Measurements from ENCODE around the gene CHSY1.
"Not testable (repeated sequence)": the region's sequence is repeated elsewhere in the genome, so short reads cannot be mapped to it uniquely, and the experiment has no call there.

CHSY1 gene, protein sequence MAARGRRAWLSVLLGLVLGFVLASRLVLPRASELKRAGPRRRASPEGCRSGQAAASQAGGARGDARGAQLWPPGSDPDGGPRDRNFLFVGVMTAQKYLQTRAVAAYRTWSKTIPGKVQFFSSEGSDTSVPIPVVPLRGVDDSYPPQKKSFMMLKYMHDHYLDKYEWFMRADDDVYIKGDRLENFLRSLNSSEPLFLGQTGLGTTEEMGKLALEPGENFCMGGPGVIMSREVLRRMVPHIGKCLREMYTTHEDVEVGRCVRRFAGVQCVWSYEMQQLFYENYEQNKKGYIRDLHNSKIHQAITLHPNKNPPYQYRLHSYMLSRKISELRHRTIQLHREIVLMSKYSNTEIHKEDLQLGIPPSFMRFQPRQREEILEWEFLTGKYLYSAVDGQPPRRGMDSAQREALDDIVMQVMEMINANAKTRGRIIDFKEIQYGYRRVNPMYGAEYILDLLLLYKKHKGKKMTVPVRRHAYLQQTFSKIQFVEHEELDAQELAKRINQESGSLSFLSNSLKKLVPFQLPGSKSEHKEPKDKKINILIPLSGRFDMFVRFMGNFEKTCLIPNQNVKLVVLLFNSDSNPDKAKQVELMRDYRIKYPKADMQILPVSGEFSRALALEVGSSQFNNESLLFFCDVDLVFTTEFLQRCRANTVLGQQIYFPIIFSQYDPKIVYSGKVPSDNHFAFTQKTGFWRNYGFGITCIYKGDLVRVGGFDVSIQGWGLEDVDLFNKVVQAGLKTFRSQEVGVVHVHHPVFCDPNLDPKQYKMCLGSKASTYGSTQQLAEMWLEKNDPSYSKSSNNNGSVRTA

DNA sequence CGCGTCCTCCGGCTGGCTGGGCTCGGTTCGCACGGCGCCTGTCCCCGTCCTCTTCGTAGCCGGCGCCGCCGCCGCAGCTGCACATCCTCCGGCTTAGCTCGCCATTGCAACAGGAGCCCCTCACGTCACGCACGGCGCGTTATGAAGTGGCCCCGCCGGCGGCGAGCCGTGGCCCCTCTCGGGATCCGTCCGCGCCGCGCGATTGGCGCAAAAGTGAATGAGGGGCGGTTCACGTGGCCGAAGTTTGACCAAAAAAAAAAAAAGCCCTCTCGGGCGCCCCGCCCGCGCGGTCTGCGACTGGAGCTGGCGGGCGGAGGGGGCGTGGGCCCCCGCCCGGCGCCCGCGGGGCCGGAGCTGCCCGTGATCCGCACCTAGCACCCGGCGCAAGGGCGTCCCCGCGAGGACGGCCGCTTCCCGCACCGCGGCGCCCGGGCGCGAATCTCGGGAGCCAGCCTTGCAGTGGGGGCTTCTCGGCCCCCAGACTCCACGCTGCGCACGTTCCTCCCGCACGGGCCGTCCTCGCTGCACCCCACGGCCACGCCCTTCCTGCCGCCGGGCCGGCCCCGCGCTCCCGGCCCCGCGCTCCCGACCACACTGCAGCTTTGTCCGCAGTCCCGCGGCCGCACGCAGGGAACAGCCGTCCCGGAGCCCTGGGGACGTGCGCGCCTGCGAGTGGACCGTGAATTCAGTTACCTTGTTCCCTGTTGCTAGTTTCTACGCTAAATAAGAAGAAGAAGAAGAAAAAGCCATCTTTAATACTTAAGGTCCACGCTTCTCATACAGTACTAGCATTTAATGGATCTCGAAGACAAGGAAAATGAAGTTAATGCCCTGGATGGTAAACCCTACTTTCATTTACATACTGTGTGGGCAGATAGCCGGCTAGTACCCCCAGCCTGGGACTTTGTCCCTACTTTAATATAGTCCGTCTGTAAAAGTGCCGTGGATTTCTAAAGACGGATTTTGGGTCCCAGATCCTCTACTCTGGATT lies at the start of gene CHSY1:
TSS of gene CHSY1 (minus strand) at position 219 of the 991 bp plus-strand sequence. CDS start 592 bp downstream, outside the sequence.
- peak; percentile 96 for DNase-seq

DNA sequence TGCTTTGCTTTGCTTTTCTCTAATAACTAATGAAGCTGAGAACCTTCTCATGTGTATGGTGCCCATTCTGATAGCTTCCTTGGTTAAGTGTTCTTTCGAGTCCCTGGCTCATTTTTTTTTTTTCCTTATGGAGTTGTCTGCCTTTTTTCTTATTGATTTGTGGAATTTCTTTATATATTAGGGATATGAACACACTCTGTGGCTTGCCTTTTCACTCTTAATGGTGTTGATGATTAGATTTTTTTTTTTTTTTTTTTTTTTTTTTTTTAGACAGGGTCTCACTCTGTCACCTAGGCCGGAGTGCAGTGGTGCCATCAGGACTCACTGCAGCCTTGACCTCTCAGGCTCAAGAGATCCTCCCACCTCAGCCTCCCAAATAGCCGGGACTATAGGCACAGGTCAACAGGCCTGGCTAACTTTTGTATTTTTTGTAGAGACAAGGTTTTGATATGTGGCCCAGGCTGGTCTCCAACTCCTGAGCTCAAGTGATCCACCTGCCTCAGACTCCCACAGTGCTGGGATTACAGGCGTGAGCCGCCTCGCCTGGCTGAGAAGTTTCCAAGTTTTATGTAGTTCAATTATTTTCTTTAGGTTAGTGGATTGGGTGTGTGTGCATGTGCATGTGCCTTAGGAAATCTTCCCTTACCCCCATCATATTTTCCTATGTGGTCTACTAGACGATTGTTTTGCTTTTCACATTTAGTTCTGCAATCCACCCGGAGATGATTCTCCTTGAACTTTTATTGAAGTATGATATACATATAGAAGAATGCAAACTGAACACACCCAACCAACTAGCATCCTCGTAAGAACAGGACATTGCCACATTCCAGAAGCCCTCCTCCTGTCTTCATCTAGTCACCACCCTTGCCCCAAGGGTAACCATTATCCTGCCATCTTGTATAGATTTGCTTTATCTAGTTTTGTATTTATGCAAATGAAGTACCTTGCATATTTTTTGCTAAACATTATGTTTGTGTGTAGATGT lies 44.9 kb upstream of the CHSY1 start:
- no peak for DNase-seq

DNA sequence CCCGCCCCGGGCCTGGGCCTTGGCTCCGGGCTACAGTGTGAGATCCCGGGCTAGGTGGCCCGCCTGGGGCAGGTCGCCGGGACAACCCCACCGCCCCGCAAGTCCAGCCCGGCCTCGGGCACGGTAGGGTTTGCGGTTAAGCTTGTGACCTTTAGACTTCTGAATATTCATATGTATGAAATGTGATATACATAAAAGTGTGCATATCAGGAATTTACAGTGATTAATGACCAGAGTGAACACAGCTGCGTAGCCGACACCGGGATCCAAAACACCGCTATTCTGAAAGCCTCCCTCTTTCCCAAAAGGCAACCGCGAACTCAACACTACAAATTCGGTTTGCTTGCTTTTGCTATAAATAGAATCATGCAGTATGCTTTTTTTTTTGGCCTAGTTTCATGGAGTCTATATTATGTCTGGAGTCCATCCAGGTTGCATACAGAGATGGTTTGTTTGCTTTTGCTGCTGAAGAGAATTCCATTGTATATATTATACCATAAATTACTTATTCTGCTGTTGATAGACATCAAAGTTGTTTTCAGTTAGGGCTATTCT lies 43.8 kb upstream of the CHSY1 start:
- DNase-seq = no peak

DNA sequence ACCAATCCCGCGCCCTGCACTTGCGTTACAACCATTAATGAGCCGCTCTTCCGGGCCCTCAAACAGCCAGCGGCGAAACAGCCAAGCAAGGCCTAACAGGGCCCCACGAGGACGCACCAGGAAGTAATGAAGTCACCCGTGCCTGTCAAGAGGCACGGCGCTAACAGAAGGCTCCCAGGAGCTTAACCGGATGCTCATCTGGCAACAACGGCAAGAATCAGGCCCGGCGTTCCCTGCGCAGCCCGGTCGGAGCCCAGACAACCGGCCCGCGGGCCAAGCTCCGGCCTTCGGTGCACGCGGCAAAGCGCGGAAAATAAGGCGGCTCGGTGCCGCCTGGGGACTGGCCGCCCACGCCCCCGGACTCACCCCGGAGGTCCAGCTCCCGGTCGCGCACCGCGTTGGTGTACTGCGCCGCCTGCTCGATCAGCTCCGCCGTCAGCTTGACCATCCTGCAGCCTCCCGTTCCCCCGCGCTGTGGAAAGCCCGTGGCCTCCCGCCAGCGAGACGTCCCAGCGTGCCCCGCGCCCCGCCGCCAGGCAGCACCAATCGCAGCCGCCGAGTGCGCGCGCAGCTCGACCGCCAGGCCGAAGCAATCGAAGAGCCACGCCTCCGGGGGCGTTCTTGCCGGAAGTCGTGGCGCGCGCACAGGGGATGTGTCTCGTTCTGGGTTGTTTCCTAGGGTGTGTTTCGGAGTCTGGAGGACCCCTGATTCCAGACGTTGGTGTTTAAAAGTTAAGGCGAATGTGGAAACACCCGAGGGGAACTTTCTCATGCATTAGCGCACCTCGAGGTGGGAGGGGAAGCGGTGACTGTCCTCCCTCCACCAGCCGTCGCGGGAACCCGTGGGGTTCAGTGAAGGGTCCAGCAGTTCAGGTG lies 43.1 kb upstream of the CHSY1 start, which contains the start of gene SNRPA1:
TSS of gene SNRPA1 (minus strand) at position 518 of the 876 bp plus-strand sequence. CDS start at position 448, 70 bp downstream.
- DNase-seq = peak; percentile 97

DNA sequence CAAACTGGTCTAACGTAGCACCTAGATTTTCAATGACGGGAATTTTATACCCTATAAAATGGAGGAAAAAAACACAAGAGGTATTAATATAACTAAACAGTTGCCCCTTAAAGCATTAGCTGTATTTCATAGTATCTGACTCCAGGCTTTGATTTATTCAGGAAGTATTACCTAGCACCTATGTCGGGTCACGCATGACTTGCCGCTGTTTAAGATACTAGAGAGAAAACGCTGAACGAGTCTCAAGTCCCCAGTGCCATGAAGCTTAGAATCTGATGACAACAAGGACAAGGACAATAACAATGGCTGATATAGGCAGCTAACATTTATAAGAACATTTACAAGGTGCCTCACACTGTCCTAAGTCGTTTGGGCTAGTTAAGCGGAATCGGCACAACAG lies 41.3 kb upstream of the CHSY1 start:
- no peak for DNase-seq

DNA sequence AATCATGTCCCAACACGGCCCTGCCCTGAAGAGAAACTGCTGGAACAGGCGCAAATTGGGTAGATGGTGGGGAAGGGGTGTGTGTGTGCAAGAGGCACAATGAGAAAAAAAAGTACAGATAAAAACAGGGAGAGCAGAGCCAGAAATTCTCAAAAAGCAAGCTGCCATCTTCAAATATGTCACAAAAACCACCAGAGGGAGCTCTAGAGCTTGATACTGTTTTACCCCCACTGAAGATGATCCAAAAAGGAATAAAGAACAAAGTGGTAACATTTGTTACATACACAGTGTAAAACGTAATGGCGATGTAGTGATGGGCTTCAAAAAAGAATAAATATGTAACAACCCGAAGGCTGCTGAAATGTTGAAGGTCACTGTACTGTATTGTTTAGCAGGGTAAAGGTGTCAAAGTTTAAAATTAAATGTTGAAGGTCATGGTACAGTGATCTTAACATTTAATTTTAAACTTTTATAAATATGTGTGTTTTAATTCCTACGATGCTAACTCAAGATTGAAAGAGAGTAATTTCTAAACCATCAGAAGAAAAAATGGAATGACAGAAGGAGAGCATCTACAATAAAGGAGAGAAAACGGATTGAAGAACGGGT lies 37.2 kb upstream of the CHSY1 start:
- DNase-seq = peak; percentile 70

DNA sequence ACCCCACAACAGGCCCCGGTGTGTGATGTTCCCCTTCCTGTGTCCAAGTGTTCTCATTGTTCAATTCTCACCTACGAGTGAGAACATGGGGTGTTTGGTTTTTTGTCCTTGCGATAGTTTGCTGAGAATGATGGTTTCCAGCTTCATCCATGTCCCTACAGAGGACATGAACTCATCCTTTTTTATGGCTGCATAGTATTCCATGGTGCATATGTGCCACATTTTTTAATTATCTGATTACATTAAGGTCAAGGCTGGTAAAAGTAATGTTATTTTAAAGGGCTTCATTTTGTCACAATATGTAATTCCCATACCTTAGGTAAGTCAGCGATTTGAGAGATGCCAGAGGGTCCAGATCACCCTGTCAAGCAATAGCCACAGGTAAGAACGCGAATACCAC lies 35.5 kb upstream of the CHSY1 start:
- not testable (repeated sequence) for DNase-seq

DNA sequence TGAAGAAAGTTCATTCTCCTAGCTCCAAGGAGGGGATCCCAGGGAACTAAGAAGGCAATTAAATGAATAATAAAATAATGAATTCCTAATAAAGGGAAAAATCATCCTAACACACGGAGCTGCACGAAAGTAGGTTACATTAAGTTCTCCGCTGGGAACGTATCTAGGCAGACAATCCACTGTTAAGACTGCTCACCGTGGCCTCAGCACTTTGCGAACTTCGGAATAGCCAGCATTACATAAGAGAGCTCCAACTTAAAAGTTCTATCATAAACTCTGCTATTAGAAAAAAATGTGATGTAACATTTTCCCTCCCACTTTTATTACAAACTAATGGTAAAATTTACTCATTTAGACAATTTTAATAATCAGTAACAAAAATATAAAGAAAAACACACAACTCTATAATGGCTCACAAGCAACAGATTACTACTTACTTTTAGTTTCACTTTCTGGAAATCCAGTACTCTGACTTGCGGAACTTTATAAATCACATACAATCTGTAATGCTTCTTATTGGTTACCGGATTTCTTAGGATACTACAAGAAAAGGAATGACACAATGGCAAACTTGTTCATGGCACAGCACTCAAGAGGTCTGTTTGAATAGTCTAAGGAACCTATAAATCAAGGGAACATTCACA lies 34.7 kb upstream of the CHSY1 start:
- DNase-seq = peak; percentile 34

DNA sequence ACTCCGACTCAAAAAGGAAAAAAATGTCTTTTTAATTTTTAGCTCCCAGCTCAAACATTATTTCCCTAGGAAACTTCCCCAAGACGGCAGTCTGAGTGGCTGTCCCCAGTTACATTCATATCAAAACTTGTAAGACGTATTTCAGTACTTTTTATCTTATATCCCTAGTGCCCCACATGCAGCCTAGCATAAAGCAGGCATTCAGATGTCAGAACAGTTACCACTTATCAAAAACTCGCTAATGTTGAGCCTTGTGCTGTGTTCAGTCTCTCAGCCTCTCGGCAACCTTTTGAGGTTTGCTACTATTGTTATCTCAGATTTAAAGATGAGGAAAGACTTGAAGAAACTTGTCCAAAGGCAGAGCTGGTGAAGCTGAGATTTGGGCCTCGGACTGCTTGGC lies 32.1 kb upstream of the CHSY1 start:
- no peak for DNase-seq

DNA sequence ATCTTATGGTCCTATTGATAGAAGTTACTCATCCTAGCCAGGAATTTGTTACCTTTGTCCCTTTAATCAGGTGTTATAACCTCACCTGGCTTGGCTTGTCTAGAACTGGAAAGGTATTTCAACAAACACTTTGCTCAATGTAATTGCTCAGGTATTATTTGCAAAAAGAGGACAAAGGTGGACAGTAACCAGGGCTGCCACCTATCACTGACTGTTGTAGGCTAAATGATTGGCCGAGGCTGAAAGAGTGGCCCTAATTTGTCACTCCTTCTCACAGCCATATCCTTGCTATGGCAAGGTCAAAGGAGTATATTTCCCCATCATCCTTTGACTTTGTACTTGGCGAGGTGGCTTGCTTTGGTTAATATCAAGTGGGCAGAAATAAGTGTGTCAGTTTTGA lies 28.2 kb upstream of the CHSY1 start:
- DNase-seq = no peak

DNA sequence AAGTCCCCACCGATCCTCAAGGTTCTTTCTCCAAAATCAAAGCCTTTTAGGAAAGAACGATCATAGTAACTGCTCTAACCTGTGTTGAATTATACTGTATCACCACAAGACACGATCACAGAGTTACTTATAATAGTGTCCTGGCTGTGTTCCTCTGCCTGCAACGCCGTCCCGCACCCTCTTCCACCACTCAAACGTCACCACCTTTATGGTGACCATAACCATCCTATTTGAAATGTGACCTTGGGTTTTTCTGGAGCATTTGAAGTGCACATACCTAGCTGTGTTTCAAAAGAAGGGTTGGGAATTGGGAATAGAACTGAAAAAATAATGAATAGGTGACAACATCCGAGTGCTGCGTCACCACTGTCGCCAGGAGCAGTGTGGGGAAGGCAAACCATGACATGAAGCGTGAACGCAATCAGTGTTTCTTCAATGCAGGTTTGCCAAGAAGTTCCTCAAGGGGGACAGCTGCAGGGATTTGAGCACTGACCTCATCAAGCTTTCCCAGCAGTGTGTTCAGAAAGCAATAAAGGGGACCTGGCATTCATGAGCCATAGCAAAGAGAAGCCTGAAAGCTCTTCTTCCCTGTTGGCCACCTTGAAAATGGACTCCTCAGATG lies 26.2 kb upstream of the CHSY1 start:
- DNase-seq = no peak

DNA sequence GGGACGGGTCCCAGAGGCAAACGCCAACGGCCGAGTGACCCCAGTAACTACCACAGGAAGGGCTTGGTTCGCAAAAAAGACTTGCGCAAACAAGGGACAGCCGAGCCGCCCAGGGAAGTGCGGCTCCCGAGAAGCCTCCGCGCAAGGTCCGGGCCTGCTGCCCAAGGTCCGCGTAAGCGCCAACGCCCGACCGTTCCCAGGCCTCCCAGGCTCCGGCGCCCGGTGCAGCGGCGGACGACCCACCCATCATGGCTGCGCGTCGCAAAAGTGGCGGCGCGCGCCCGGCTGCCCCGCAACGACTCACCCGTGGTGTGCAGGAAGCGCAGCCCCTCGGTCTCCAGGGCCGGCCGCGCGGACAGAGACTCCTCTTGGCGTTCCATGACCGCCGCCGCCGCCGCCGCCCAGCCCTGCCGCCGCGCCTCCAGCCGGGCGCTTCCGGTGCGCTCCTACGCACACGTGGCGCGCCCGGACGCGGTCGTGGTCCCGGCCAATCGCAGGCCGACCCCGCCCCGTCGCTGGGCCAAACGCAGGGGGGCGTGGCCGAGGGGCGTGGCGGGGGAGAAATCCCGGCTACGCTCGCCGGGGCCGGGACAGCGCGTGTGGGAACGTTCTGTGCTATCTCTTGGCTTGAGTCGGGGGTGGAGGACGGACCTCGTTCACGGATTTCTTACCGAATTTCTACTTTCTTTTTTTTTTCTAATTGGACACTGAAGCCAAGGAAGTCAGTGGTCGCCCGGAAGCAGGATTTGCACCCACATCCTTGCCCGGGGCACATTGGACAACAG lies 25.4 kb upstream of the CHSY1 start, which contains the start of gene SELENOS:
TSS of gene SELENOS (minus strand) at position 448 of the 785 bp plus-strand sequence. CDS start at position 380, 68 bp downstream.
- peak; percentile 96 for DNase-seq

DNA sequence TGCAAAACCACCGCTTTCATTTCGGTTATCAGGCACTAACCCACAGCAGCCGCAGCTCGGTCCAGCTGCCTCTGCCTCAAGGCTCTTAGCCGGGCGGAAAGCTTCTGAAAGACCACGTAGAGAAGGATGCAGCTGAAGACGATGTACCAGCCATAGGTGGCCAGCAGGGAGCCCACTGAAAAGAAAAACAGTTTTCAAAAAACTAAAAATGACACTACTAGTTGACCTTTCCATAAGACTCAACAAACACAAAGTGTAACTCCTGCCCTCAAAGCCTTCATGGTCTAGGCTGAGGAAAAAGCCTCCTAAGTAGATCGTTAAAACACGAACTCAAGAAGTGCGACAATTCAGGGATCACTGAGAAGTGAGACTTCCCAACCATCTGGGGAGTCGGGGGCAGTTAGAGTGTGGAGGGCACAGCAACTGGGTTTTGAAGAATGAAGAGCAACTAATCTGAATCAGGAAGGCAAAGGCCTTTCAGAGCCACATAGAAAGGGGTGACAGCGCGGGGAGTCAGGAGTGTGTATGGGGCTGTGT lies 24.7 kb upstream of the CHSY1 start:
- peak; percentile 52 for DNase-seq

DNA sequence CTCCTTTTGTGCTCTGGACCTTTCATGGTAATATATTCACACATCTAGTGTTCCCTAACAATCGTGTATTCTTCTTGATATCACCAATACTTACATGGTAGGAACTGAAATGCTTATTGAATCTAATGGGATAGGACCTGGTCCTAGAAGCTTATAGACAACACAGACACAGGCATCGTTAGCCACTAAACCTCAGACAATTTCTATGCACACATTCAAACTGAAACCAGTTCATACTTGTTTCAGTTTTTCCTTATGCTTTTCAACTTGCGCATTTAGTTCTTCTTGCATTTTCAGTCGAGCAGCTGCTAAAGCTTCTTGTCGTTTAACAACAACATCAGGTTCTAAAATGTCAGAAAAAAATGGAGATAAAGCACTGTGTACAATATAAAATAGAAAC lies 23.2 kb upstream of the CHSY1 start:
- DNase-seq = no peak

DNA sequence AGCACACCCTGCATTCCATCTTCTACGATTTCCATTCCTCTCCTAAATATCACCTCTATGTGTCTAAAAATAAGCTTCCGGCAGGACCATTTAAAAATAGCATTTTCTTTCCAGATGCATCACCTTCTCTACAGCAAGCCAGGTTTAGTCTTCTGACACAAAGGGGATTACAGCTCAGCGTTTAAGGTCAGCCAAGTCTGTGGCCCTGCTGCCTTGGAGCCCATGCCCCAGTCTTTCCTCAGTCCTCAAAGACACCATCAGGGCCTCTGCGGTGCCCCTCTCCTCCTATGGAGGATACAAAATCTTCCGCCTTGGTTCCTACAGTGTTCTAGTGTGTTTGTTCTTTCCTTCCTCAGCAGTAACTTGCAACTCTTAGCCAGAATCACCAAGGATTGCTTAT lies 21.7 kb upstream of the CHSY1 start:
- no peak for DNase-seq

DNA sequence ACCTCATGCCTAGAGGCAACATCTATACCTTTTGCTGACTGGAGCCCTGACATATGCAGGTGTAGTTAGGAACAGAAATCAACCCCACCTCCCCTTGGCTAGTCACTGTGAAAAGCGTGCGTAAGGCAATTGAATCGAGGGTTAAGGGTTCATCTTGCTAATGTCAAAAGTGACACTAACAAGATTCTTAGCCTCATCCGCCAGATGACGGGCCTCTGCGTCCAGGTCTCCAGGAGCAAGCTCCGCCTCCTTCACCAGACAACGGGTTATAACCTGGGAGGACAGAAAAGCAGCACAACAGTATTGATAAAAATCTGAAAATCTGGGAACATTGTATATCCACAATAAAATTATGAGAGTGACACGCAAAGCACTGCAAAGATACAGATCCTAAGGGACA lies 20.7 kb upstream of the CHSY1 start:
- DNase-seq = no peak
